ENCODE data around the gene CA10. TPM values are rescaled to one million over a fixed set of nuclear protein-coding genes. Genes with fewer than 3 reads are reported as not detected.

The CA10 gene
- total RNA-seq, 1 experiment from 2014 or later, result 0.46 TPM

- WGBS (ENCODE audit: extremely low coverage, insufficient read length, low lambda C conversion rate), result no CpG with 5 or more reads among the region's 12 CpGs
- Histone ChIP-seq H3K4ac (ENCODE audit: low read depth, low read length) (no peak overlapping the region), H2BK12ac (ENCODE audit: insufficient read length, low read depth, low read length) (no peak overlapping the region), H4K8ac (replicated peaks; ENCODE audit: insufficient read length, low read depth, low read length) (no peak overlapping the region), H4K20me1 (ENCODE audit: control insufficient read depth, insufficient read depth, insufficient read length) (no peaks in the 10 kb centered on the region), H2BK120ac (ENCODE audit: low read depth, low read length, poor library complexity, severe bottlenecking) (no peak overlapping the region), H4K5ac (ENCODE audit: insufficient read length, low read depth, low read length) (no peak overlapping the region), H2AFZ (ENCODE audit: low read length) (peak overlapping the region; percentile 5), H3K9ac (ENCODE audit: extremely low read depth, insufficient read length, low read length) (no peak overlapping the region), H3K79me1 (ENCODE audit: insufficient read depth, low read depth, low read length, poor library complexity, severe bottlenecking) (no peaks in the 10 kb centered on the region), H2BK15ac (ENCODE audit: low read depth, low read length) (no peak overlapping the region), H3K9me3 (ENCODE audit: control insufficient read depth, low read depth, low read length) (no peaks in the 10 kb centered on the region), H3K4me1 (ENCODE audit: insufficient read depth, low read length) (no peaks in the 10 kb centered on the region), H3K4me2 (ENCODE audit: insufficient read depth, insufficient read length, low read length) (no peak overlapping the region), H3K23ac (ENCODE audit: insufficient read length, low read depth, low read length) (no peak overlapping the region), H4K91ac (ENCODE audit: insufficient read length, low read depth, low read length) (no peak overlapping the region), H3K79me2 (ENCODE audit: insufficient read depth, low read length) (no peaks in the 10 kb centered on the region), H3K56ac (ENCODE audit: insufficient read length, low read depth, low read length) (no peak overlapping the region), H2BK5ac (ENCODE audit: insufficient read length, low read length) (no peak overlapping the region), H3K23me2 (ENCODE audit: insufficient read length, low read depth, low read length, poor library complexity, severe bottlenecking) (no peaks in the 10 kb centered on the region), H2BK20ac (ENCODE audit: low read depth, low read length, poor library complexity, severe bottlenecking) (no peak overlapping the region), H3K27ac (ENCODE audit: insufficient read length, low read depth, low read length) (no peak overlapping the region), H2AK5ac (ENCODE audit: insufficient read length, low read length) (no peak overlapping the region), H3T11ph (ENCODE audit: low read length) (no peak overlapping the region), H3K14ac (ENCODE audit: insufficient read depth, low read length) (no peak overlapping the region), H3K18ac (ENCODE audit: insufficient read length, low read depth, low read length) (no peak overlapping the region), H3K27me3 (ENCODE audit: insufficient read depth, low read length) (no peaks in the 10 kb centered on the region)
- Mint-ChIP-seq H3K4me1 (no peaks in the 10 kb centered on the region), H3K4me3 (no peak overlapping the region), H3K27ac (no peak overlapping the region; a peak in 1 of 7 replicates), H3K27me3 (ENCODE audit: low read depth) (peaks cover 3% of the 10 kb centered on the region; the same call in 1 of the 2 replicates), H3K9me3 (peaks cover 3 to 4% of the 10 kb centered on the region in 2 experiments; a peak in 3 of 5 replicates), H3K36me3 (ENCODE audit: insufficient read depth in 1 of 3, low read depth in 3 of 3) (no peaks in the 10 kb centered on the region; a peak in 1 of 7 replicates)
- no peak for TF ChIP-seq CTCF (conservative IDR thresholded peaks at IDR 0.05)
- DNase-seq, result no peak
These were observed 483.8 kb downstream of the CA10 start for GRCh38 chr17:51674579-51675255.

All from H9 (cell line).